ENCODE results near the gene ARAP2.

- no peak for TF ChIP-seq EP300 (IDR thresholded peaks at IDR 0.05)
- TF ChIP-seq POLR2A (IDR thresholded peaks at IDR 0.05): no peak
- no peak for TF ChIP-seq CTCF (IDR thresholded peaks at IDR 0.05)
These were observed 106.1 kb downstream of the ARAP2 start for GRCh38 chr4:36138220-36138619.
